Measurements from ENCODE around the gene ABCC1. TPM values are rescaled to one million over a fixed set of nuclear protein-coding genes. Genes with fewer than 3 reads are reported as not detected.
A peak's percentile ranks its signal among the peaks of the same experiment; 100 is the strongest.
"Not testable (repeated sequence)": the region's sequence is repeated elsewhere in the genome, so short reads cannot be mapped to it uniquely, and the experiment has no call there.

ABCC1 gene
- total RNA-seq = 100 to 1,000 TPM in 1 of 8 experiments, 10 to 100 TPM in 6, 1 to 10 TPM in 1; 8.6 to 117 (median 11.9) TPM

GRCh38 chr16:15949210-15950160 is at the start of gene ABCC1:
TSS of gene ABCC1 (plus strand) at chr16:15949616. CDS start at chr16:15949752, 136 bp downstream.
- Histone ChIP-seq H3K4me1 (replicated peaks in 1 of 2) (peaks cover 6 to 18% of the 10 kb centered on the region in 2 donors), H3K27ac (peak within 1 kb of the TSS in 1 of 2 donors; percentile 62), H3K4me3 (peak within 1 kb of the TSS; percentile 88 to 100 (median 99))
- ATAC-seq (replicated peaks in 6 of 8) = peak; percentile 15 to 92 (median 85)
- in situ Hi-C loops (cut with MboI; ENCODE audit: low pct_unique_long_range_greater_than_20kb in 2 of 9, low sequenced_read_pairs in 9 of 9, unreplicated experiment in 9 of 9) = no loop called here
- WGBS, 10 experiments = 0% methylated on average over 2 to 4 of the region's 112 CpGs; no CpG with 5 or more reads in 8 of the 10 experiments

GRCh38 chr16:15900357-15900756 is 49.1 kb upstream of the ABCC1 start:
- in situ Hi-C loops (cut with MboI; ENCODE audit: low pct_unique_long_range_greater_than_20kb in 2 of 9, low sequenced_read_pairs in 9 of 9, unreplicated experiment in 9 of 9) = no loop called here
- no peak for ATAC-seq (replicated peaks in 6 of 8)
- Histone ChIP-seq H3K4me3 (no peak overlapping the region), H3K27ac (no peak overlapping the region), H3K4me1 (replicated peaks in 1 of 2) (no peaks in the 10 kb centered on the region)
- 81 to 100% (median 100%) methylated on average over 1 to 3 of the region's 3 CpGs; no CpG with 5 or more reads in 3 of the 10 experiments for WGBS, 10 experiments

- 41 to 85% (median 73%) methylated on average over 1 to 6 of the region's 6 CpGs; no CpG with 5 or more reads in 1 of the 10 experiments for WGBS, 10 experiments
- Histone ChIP-seq H3K4me1 (replicated peaks in 1 of 2) (no peaks in the 10 kb centered on the region), H3K4me3 (no peak overlapping the region), H3K27ac (no peak overlapping the region)
- in situ Hi-C loops (cut with MboI; ENCODE audit: low pct_unique_long_range_greater_than_20kb in 2 of 9, low sequenced_read_pairs in 9 of 9, unreplicated experiment in 9 of 9) = no loop called here
- ATAC-seq (replicated peaks in 6 of 8) = peak in 3 of 8 experiments; percentile 48 to 71 (median 58)
Measured at GRCh38 chr16:15900901-15901500, 48.4 kb upstream of the ABCC1 start.

GRCh38 chr16:15903960-15904359 is 45.5 kb upstream of the ABCC1 start:
- Histone ChIP-seq H3K4me1 (replicated peaks in 1 of 2) (no peaks in the 10 kb centered on the region), H3K27ac (no peak overlapping the region), H3K4me3 (no peak overlapping the region)
- in situ Hi-C loops (cut with MboI; ENCODE audit: low pct_unique_long_range_greater_than_20kb in 2 of 9, low sequenced_read_pairs in 9 of 9, unreplicated experiment in 9 of 9) = no loop called here
- 88 to 100% (median 91%) methylated on average over 1 to 5 of the region's 5 CpGs for WGBS, 10 experiments
- ATAC-seq (replicated peaks in 6 of 8) = no peak

- H3K27ac ChIP-seq = no peak overlapping the region
- 38 to 80% (median 57%) methylated on average over 1 to 2 of the region's 2 CpGs; no CpG with 5 or more reads in 5 of the 10 experiments for WGBS, 10 experiments
- in situ Hi-C loops (cut with MboI; ENCODE audit: low pct_unique_long_range_greater_than_20kb in 2 of 9, low sequenced_read_pairs in 9 of 9, unreplicated experiment in 9 of 9) = no loop called here
- H3K4me1 ChIP-seq (replicated peaks in 1 of 2) = no peaks in the 10 kb centered on the region
- ATAC-seq (replicated peaks in 6 of 8) = no peak
- H3K4me3 ChIP-seq = no peak overlapping the region
Measured at GRCh38 chr16:15906439-15906838, 43.0 kb upstream of the ABCC1 start.

GRCh38 chr16:15907863-15908478 is 41.4 kb upstream of the ABCC1 start:
- Histone ChIP-seq H3K4me3 (no peak overlapping the region), H3K27ac (no peak overlapping the region), H3K4me1 (replicated peaks in 1 of 2) (no peaks in the 10 kb centered on the region)
- ATAC-seq (replicated peaks in 6 of 8) = peak in 3 of 8 experiments; percentile 73 to 96 (median 95)
- 20 to 100% (median 78%) methylated on average over 1 to 5 of the region's 7 CpGs; no CpG with 5 or more reads in 2 of the 10 experiments for WGBS, 10 experiments
- in situ Hi-C loops (cut with MboI; ENCODE audit: low pct_unique_long_range_greater_than_20kb in 2 of 9, low sequenced_read_pairs in 9 of 9, unreplicated experiment in 9 of 9) = no loop called here

GRCh38 chr16:15911198-15911597 is 38.2 kb upstream of the ABCC1 start:
- Histone ChIP-seq H3K27ac (no peak overlapping the region), H3K4me1 (replicated peaks in 1 of 2) (no peaks in the 10 kb centered on the region), H3K4me3 (no peak overlapping the region)
- 67 to 100% (median 92%) methylated on average over 1 to 3 of the region's 3 CpGs; no CpG with 5 or more reads in 1 of the 10 experiments for WGBS, 10 experiments
- no peak for ATAC-seq (replicated peaks in 6 of 8)
- in situ Hi-C loops (cut with MboI; ENCODE audit: low pct_unique_long_range_greater_than_20kb in 2 of 9, low sequenced_read_pairs in 9 of 9, unreplicated experiment in 9 of 9) = no loop called here

GRCh38 chr16:15913046-15913698 is 36.2 kb upstream of the ABCC1 start:
- in situ Hi-C loops (cut with MboI; ENCODE audit: low pct_unique_long_range_greater_than_20kb in 2 of 9, low sequenced_read_pairs in 9 of 9, unreplicated experiment in 9 of 9) = no loop called here
- WGBS, 10 experiments = 51 to 96% (median 68%) methylated on average over 2 to 7 of the region's 7 CpGs
- Histone ChIP-seq H3K4me3 (no peak overlapping the region), H3K4me1 (replicated peaks in 1 of 2) (no peaks in the 10 kb centered on the region), H3K27ac (no peak overlapping the region)
- ATAC-seq (replicated peaks in 6 of 8) = no peak

GRCh38 chr16:15915555-15916081 is 33.8 kb upstream of the ABCC1 start:
- Histone ChIP-seq H3K27ac (no peak overlapping the region), H3K4me1 (replicated peaks in 1 of 2) (no peaks in the 10 kb centered on the region), H3K4me3 (no peak overlapping the region)
- no peak for ATAC-seq (replicated peaks in 6 of 8)
- in situ Hi-C loops (cut with MboI; ENCODE audit: low pct_unique_long_range_greater_than_20kb in 2 of 9, low sequenced_read_pairs in 9 of 9, unreplicated experiment in 9 of 9) = no loop called here
- 50 to 100% (median 72%) methylated on average over 1 to 5 of the region's 5 CpGs; no CpG with 5 or more reads in 2 of the 10 experiments for WGBS, 10 experiments

GRCh38 chr16:15916323-15916722 is 33.1 kb upstream of the ABCC1 start:
- WGBS, 10 experiments = 64 to 100% (median 80%) methylated on average over 1 to 8 of the region's 8 CpGs
- in situ Hi-C loops (cut with MboI; ENCODE audit: low pct_unique_long_range_greater_than_20kb in 2 of 9, low sequenced_read_pairs in 9 of 9, unreplicated experiment in 9 of 9) = no loop called here
- ATAC-seq (replicated peaks in 6 of 8) = no peak
- H3K4me1 ChIP-seq (replicated peaks in 1 of 2) = no peaks in the 10 kb centered on the region
- no peak overlapping the region for H3K4me3 ChIP-seq
- H3K27ac ChIP-seq = no peak overlapping the region

GRCh38 chr16:15918314-15918713 is 31.1 kb upstream of the ABCC1 start:
- WGBS, 10 experiments = 0 to 92% (median 82%) methylated on average over 1 to 2 of the region's 3 CpGs; no CpG with 5 or more reads in 4 of the 10 experiments
- H3K27ac ChIP-seq; H3K4me3 ChIP-seq; H3K4me1 ChIP-seq (replicated peaks in 1 of 2); ATAC-seq (replicated peaks in 6 of 8); in situ Hi-C loops (cut with MboI; ENCODE audit: low pct_unique_long_range_greater_than_20kb in 2 of 9, low sequenced_read_pairs in 9 of 9, unreplicated experiment in 9 of 9): not testable (repeated sequence)

GRCh38 chr16:15919331-15919730 is 30.1 kb upstream of the ABCC1 start:
- H3K27ac ChIP-seq = no peak overlapping the region
- no peak overlapping the region for H3K4me3 ChIP-seq
- no peak for ATAC-seq (replicated peaks in 6 of 8)
- WGBS, 10 experiments = 33 to 100% (median 80%) methylated on average over 1 to 5 of the region's 6 CpGs; no CpG with 5 or more reads in 3 of the 10 experiments
- in situ Hi-C loops (cut with MboI; ENCODE audit: low pct_unique_long_range_greater_than_20kb in 2 of 9, low sequenced_read_pairs in 9 of 9, unreplicated experiment in 9 of 9) = no loop called here
- H3K4me1 ChIP-seq (replicated peaks in 1 of 2) = no peaks in the 10 kb centered on the region

All from motor neuron (in vitro differentiated cells).